SU-DHL-6 (cell line): Measurements from ENCODE around the gene EIF4H.

ENCODE experiments used
- CTCF ChIP-seq: fragments of 200-600 bp; sonication (generic); IDR thresholded peaks from one replicate; pipeline ENCODE4 v1.5.1; 2017; ENCODE audit warnings: antibody characterized with exemption, mild to moderate bottlenecking, low read length, moderate library complexity; ENCODE audit not compliant: insufficient read depth, poor library complexity, severe bottlenecking
- EZH2phosphoT487 ChIP-seq: fragments of 200-600 bp; sonication (generic), shearing (Covaris generic); conservative IDR thresholded peaks from 2 replicates; pipeline ENCODE4 v1.6.1; 2018; ENCODE audit warnings: mild to moderate bottlenecking, antibody characterized with exemption, low read length, moderate library complexity, mixed read lengths

- TF ChIP-seq CTCF (no peak), EZH2phosphoT487 (no peak)
Observed at GRCh38 chr7:74197449-74198124, 23.4 kb downstream of the EIF4H start.
